MCF 10A (cell line): ENCODE results near the gene ACSS3. TPM values are rescaled to one million over a fixed set of nuclear protein-coding genes. Genes with fewer than 3 reads are reported as not detected.

Source experiments
- BruUV-seq: library from RNA; stranded (reverse); fragments of 400-500 nt; replicated peaks from 2 replicates; lab custom pipeline; 2021; lab: Mats Ljungman, UMichigan
- CTCF ChIA-PET: fragments of 300-600 bp; sonication (Branson Sonifier 250); formaldehyde crosslinking; extraction: SDS; loops from one replicate; lab custom pipeline; 2021; ENCODE audit warnings: antibody characterized with exemption, inconsistent platforms; lab: Yijun Ruan, JAX
- POLR2A ChIA-PET: fragments of 300-600, 350-650 bp; sonication (Branson Sonifier 250); formaldehyde crosslinking; extraction: SDS; loops from one replicate; lab custom pipeline; 2020; ENCODE audit warnings: antibody characterized with exemption, inconsistent platforms; lab: Yijun Ruan, JAX
- DNase-seq: peaks from one replicate; pipeline ENCODE4 v3.0.0-alpha.2; 2018; ENCODE audit not compliant: unreplicated experiment
- H3K27ac Mint-ChIP-seq: one replicate; pipeline ENCODE4 v1.8.0; 2022; ENCODE audit warnings: mild to moderate bottlenecking, low read depth, mixed read lengths; ENCODE audit not compliant: unreplicated experiment
- H3K27me3 Mint-ChIP-seq: one replicate; pipeline ENCODE4 v1.8.0; 2022; ENCODE audit warnings: mixed read lengths; ENCODE audit not compliant: insufficient read depth, unreplicated experiment
- H3K36me3 Mint-ChIP-seq: one replicate; pipeline ENCODE4 v1.8.0; 2022; ENCODE audit warnings: mild to moderate bottlenecking, moderate library complexity, mixed read lengths; ENCODE audit not compliant: insufficient read depth, unreplicated experiment
- H3K4me1 Mint-ChIP-seq: one replicate; pipeline ENCODE4 v1.8.0; 2022; ENCODE audit warnings: mixed read lengths; ENCODE audit not compliant: insufficient read depth, unreplicated experiment
- H3K4me3 Mint-ChIP-seq: one replicate; pipeline ENCODE4 v1.8.0; 2022; ENCODE audit warnings: mild to moderate bottlenecking, moderate library complexity, mixed read lengths; ENCODE audit not compliant: unreplicated experiment
- H3K9me3 Mint-ChIP-seq: one replicate; pipeline ENCODE4 v1.8.0; 2022; ENCODE audit warnings: mixed read lengths; ENCODE audit not compliant: unreplicated experiment
- intact Hi-C: fragments of 100-400 bp; cut with micrococcal nuclease; formaldehyde crosslinking; loops from 2 replicates; pipeline ENCODE4 v1.14.1; 2022
- total RNA-seq: library from RNA; stranded (reverse); gene quantifications from 2 replicates; pipeline ENCODE4 v1.2.3, GENCODE V29; 2022
- TF ChIP-seq, protein P1 (sequence below): fragments of 200-600 bp; IDR thresholded peaks from one replicate; pipeline ENCODE4 v1.8.0; 2022; ENCODE audit warnings: antibody characterized with exemption, mild to moderate bottlenecking; ENCODE audit not compliant: unreplicated experiment

The ACSS3 gene
- total RNA-seq, 1 experiment from 2014 or later = not detected

DNA sequence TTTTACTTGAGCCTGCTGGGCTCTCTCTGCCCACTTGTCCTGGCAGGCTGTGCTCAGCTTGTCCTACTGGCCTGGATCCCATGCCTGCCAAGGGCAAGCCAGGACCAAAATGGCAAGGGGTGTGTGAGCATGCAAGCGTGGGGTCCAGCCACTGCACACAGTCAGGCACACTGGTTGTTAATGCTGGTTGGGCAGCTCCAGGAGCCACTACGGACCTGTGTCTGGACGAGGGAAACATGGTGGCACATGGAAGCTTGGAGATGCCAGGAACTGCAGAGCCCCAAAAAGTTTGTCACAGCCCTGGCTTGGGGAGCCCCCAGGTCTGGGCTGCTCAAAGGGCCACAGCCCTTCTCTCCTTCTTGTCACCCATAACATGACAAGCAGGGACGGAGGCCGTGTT lies 83.8 kb downstream of the ACSS3 start:
- Mint-ChIP-seq H3K4me1 (no peaks in the 10 kb centered on the region), H3K27ac (no peak overlapping the region), H3K36me3 (no peaks in the 10 kb centered on the region), H3K27me3 (no peaks in the 10 kb centered on the region), H3K4me3 (no peak overlapping the region), H3K9me3 (no peaks in the 10 kb centered on the region)
- intact Hi-C loops = no loop called here
- TF ChIP-seq, protein P1, sequence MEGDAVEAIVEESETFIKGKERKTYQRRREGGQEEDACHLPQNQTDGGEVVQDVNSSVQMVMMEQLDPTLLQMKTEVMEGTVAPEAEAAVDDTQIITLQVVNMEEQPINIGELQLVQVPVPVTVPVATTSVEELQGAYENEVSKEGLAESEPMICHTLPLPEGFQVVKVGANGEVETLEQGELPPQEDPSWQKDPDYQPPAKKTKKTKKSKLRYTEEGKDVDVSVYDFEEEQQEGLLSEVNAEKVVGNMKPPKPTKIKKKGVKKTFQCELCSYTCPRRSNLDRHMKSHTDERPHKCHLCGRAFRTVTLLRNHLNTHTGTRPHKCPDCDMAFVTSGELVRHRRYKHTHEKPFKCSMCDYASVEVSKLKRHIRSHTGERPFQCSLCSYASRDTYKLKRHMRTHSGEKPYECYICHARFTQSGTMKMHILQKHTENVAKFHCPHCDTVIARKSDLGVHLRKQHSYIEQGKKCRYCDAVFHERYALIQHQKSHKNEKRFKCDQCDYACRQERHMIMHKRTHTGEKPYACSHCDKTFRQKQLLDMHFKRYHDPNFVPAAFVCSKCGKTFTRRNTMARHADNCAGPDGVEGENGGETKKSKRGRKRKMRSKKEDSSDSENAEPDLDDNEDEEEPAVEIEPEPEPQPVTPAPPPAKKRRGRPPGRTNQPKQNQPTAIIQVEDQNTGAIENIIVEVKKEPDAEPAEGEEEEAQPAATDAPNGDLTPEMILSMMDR = no peak
- DNase-seq = no peak
- ChIA-PET POLR2A (no interaction called here), CTCF (interaction anchor here (1.6 kb wide), 1 partner anchor 24 kb away, joined by 5 read pairs; no protein-coding TSS in a partner anchor)
- no TSS peak for BruUV-seq

DNA sequence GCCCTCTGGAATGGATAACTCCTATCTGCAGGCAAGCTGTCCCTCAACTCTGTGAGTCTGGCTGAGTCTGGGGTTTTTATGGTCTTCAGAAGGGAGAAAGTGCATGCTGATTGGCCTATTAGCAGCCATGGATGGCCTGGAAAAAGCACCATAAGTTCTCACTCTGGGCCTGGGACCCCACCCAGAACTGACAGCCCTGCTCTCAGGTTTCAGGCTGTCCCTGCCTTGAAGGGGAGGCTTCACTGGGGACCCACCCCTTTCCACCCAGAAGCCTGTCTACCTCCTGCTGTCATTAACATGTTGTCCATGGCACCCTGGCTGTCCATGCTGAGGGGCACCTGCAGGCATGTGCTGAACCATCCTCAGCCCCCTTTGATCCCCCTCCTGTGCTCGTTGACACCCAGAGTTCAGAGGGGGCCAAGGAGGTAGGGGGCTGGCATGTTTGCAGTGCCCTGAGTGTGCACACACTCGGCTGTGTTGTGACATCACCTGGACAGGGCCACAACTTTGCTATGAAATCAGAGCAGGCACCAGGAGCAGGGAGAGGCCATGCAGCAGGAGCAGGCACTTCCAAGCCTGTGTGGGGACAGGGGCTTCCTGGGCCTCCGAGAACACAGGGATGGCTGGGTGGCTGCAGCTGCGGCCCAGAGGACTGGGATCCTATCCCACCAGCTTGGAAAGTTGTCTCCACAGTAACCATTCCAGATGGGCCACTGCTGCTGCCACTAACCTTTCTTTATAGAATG lies 84.7 kb downstream of the ACSS3 start:
- Mint-ChIP-seq H3K36me3 (no peaks in the 10 kb centered on the region), H3K9me3 (no peaks in the 10 kb centered on the region), H3K27me3 (no peaks in the 10 kb centered on the region), H3K4me1 (peaks cover under 1% of the 10 kb centered on the region), H3K27ac (no peak overlapping the region), H3K4me3 (no peak overlapping the region)
- POLR2A ChIA-PET = no interaction called here
- CTCF ChIA-PET = interaction anchor here (1.6 kb wide), 1 partner anchor 25 kb away, joined by 5 read pairs; no protein-coding TSS in a partner anchor
- no TSS peak for BruUV-seq
- TF ChIP-seq, protein P1 = no peak
- intact Hi-C loops = no loop called here
- DNase-seq = no peak

DNA sequence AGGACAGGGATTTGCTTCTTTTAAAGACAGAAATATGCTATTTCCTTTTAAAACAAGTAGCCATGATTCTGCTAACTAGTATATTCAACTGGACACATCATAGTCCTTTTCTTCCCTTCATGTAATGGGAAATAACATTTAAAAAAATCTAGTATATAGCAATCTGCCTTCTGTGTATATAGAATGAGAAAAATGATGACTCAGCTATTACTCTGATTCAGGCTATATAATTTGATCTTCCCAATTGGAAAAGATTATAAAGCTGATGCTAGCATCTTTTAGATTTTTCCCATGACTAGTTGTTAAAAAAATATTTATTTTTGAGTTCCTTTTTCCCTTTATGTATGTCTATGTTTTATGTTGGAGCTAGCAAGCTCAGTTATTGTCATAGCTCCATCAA lies 86.9 kb downstream of the ACSS3 start:
- Mint-ChIP-seq H3K27ac (no peak overlapping the region), H3K4me3 (no peak overlapping the region), H3K36me3 (no peaks in the 10 kb centered on the region), H3K4me1 (peaks cover 5% of the 10 kb centered on the region), H3K9me3 (no peaks in the 10 kb centered on the region), H3K27me3 (no peaks in the 10 kb centered on the region)
- intact Hi-C loops = no loop called here
- no peak for DNase-seq
- ChIA-PET POLR2A (interaction anchor here (0.6 kb wide), 1 partner anchor 770 kb away, joined by 3 read pairs; no protein-coding TSS in a partner anchor), CTCF (no interaction called here)
- no TSS peak for BruUV-seq
- TF ChIP-seq, protein P1 = no peak

DNA sequence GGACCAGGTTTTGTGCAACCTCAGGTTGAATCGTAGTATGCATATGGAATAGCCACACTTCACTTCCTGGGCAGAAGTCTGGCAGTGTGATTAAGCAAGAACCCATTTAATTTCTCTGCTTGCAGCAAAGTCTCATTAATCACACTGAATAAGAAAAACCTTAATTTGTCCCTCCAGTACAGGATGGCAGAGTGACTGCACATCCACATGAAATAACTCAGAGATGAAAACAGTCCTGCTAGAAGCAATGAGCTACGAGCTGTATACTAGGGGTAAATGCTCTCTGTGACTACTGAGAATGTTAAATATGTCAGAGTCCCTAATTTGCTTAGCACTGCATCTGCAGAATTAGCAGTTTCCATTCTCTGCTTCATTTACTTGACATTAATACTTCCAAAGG lies 88.9 kb downstream of the ACSS3 start:
- H3K27me3 Mint-ChIP-seq = no peaks in the 10 kb centered on the region
- no peak for DNase-seq
- H3K9me3 Mint-ChIP-seq = no peaks in the 10 kb centered on the region
- no TSS peak for BruUV-seq
- H3K36me3 Mint-ChIP-seq = no peaks in the 10 kb centered on the region
- POLR2A ChIA-PET = no interaction called here
- H3K4me1 Mint-ChIP-seq = peaks cover 5% of the 10 kb centered on the region
- intact Hi-C loops = no loop called here
- no peak overlapping the region for H3K27ac Mint-ChIP-seq
- TF ChIP-seq, protein P1 = no peak
- no peak overlapping the region for H3K4me3 Mint-ChIP-seq
- CTCF ChIA-PET = no interaction called here
